Measurements from ENCODE around the gene EPG5.
"Not testable (repeated sequence)": the region's sequence is repeated elsewhere in the genome, so short reads cannot be mapped to it uniquely, and the experiment has no call there.

EPG5 gene, protein sequence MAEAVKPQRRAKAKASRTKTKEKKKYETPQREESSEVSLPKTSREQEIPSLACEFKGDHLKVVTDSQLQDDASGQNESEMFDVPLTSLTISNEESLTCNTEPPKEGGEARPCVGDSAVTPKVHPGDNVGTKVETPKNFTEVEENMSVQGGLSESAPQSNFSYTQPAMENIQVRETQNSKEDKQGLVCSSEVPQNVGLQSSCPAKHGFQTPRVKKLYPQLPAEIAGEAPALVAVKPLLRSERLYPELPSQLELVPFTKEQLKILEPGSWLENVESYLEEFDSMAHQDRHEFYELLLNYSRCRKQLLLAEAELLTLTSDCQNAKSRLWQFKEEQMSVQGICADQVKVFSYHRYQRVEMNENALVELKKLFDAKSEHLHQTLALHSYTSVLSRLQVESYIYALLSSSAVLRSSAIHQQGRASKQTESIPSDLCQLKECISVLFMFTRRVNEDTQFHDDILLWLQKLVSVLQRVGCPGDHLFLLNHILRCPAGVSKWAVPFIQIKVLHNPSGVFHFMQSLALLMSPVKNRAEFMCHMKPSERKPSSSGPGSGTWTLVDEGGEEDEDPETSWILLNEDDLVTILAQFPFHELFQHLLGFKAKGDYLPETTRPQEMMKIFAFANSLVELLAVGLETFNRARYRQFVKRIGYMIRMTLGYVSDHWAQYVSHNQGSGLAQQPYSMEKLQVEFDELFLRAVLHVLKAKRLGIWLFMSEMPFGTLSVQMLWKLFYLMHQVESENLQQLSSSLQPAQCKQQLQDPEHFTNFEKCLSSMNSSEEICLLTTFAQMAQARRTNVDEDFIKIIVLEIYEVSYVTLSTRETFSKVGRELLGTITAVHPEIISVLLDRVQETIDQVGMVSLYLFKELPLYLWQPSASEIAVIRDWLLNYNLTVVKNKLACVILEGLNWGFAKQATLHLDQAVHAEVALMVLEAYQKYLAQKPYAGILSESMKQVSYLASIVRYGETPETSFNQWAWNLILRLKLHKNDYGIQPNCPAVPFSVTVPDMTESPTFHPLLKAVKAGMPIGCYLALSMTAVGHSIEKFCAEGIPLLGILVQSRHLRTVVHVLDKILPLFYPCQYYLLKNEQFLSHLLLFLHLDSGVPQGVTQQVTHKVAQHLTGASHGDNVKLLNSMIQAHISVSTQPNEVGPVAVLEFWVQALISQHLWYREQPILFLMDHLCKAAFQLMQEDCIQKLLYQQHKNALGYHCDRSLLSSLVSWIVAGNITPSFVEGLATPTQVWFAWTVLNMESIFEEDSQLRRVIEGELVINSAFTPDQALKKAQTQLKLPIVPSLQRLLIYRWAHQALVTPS (N-terminal part only)

DNA sequence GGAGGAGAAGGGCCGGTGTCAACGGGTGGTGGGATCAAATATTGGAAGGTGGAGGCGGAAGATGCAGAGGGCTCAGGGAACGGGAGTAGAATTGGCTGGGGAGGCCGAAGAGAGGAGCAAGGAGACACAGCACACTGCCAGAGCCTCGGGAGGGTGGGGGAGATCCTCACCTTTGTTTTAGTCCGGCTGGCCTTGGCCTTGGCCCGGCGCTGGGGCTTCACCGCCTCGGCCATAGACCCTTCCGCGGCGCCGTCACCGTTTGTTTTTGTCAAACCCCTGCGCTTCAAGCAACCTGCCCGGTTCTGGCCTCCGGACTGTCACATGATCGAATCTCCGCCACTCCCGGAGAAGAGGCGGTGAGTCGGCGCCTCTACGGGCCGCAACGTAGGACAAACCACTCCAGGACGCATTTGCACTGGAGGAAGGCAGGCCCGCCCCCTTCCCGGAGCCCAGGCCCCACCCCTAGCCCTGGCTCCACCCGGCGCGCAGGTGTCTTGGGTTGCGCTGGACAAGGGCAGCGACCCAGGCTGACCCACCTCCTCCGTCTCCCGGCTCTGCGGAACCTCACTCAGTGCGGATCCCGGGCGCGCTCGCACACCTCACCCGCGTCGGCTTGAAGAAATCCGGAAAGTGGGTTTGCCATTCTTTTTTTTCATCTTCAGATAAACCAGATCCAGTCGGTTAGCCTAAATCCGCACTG, at the start of gene EPG5:
TSS of gene EPG5 (minus strand) at position 323 of the 700 bp plus-strand sequence. CDS start at position 233, 90 bp downstream.
- peak; percentile 79 to 86 for DNase-seq (ENCODE audit: low read depth in 2 of 2, low spot score in 1 of 2)

DNA sequence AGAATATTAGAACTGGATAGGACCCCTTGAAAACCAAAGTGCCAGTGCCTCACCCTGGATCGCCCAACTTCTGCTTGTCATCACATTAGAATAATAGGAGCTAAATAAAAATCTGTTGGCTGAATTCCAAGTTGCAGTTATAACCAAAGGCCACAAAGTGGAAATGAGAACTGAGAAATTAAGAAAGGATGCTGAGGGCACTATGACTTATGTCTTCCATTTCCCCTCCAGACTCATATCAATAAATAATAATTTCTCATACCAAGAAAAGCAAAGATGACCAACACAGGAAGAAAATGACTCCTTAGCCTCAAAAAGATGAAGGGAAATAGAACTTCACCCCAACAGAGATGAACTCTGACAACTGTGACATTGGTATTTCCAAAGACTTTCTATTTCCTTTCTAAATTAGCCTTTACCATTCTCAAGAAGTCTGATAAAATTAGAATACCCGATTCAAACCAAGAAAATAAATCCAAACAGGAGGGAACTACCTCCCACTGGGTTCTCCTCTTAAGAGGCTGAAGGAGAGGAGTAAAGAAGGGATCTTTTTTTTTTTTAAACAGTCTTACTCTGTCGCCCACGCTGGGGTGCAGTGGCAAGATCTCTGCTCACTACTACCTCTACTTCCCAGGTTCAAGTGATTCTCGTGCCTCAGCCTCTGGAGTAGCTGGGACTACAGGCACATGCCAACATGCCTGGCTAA, 46.5 kb upstream of the EPG5 start:
- DNase-seq (ENCODE audit: low read depth in 2 of 2, low spot score in 1 of 2): no peak

DNA sequence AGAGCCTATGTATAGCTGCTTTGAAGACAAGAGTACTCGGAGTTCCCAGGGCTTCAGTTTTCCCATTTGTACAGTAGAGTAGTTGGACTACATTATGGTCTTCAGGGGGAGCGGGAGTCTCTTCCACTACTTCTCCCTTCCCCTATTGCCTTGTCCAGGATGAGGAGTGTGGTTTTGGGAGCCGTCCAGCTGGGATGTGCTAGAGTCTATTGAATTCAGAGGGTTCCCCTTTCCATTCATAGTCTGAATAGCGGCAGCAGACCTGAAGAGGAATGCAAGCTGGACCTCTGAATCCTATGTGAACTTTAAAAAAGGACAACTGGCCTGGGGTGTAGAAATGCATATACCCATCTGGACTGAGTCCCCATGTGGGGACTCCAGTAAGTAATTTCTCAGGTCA, 43.5 kb upstream of the EPG5 start:
- DNase-seq (ENCODE audit: low read depth in 2 of 2, low spot score in 1 of 2): no peak

DNA sequence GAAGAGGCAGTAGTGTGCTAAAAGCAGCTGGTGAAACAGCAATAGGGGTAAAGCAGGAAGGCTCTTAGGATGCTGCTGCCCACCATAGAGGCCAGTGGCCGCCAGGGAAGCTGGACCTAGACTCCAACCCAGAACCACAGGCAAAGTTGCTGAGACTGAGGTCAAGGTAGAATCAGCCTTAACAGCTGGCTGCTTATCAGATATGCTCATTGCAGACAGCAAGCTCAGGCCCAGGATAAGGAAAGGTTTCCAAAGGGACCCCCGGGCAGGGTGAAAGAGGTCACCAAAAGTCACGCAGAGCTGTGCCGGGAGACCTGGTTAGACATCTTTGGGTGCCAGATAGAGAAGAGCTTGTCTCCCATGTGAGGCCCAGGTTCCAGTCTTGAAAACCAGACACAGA, 42.9 kb upstream of the EPG5 start:
- DNase-seq (ENCODE audit: low read depth in 2 of 2, low spot score in 1 of 2): no peak

DNA sequence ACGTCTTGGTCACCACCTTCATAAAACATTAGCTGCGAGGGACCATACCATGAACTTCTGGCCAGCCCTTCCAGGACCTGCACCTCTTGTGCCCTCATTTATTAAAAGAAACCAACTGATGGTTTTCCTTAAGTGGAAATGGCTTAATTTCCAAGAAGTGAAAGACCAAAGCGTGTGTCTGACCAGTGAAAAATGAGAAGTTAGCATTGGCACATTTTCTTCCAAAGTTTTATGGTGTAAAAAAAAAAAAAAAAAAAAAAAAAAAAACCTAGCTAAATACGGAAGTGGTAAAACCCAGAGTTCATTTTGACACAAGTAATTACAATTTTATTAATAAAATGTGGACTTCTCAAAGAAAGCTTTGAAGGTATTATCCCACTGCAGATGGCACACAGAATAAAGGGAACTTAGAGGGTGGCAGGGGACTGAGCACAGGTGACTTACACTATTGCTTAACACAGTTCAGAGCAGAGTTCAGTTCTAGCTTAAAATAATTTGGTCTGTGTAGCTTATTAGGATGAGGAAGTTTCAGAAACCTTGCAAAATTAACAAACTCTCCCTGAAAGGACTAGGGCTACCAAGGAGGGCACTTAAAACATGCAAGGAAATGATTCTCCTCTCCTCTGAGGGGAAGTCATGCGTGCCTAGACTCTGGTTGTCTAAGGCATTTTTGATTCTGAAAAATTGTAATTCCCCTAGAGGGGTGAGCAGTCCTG, 42.2 kb upstream of the EPG5 start:
- DNase-seq (ENCODE audit: low read depth in 2 of 2, low spot score in 1 of 2): no peak

DNA sequence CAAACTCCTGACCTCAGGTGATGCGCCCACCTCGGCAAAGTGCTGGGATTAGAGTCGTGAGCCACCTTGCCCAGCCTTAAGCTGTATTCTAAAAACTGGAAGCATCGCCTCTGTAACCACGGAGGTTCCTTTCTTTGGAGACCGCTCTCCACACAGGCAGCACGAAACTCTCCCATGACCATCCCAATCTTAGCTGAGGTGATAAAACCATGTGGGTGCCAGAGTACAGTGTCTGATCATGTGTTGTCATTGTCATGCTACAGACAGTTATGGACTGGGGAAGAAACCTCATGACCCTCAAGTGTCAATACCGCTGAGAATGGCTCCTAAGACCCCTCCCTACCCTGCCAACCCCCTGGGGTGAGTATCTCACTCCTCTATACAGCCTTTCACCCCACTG, 41.4 kb upstream of the EPG5 start:
- no peak for DNase-seq (ENCODE audit: low read depth in 2 of 2, low spot score in 1 of 2)

DNA sequence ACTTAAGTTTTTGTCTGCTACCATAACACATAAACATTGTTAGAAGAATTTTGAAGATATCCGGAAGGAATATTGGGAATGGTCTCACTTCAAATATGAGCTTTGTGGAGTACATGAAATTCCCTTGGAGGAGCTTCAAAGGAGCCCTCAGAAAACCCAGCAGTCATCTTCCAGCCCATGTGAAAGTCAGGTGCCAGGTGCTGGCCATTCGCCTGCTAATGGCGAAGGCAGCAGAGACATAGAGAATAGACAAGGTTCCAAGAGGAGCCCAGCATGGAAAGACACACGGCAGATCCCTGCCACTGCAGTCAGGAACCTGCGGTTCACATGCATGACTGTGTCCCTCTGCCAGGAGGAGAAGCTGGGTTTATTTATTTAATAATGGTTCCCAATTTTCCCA, 40.0 kb upstream of the EPG5 start:
- no peak for DNase-seq (ENCODE audit: low read depth in 2 of 2, low spot score in 1 of 2)

DNA sequence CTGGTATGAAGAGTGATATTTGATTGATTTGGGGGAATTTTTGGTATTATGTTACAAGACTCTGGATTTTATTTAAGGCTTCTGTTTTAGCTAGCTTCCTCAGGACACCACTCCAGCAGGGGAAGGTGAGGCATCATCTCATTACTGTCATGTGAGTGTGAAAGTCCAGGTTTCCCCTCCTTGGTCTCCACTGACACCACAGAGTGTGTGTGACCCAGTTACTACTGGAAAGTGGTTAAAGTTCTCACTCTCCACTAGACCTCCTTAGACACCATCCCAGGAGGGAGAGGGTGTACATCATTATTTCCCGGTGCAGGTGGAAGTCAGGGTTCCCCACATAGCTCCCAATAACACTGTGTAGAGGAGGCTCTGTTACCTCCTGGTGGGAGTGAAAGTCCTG, 35.8 kb upstream of the EPG5 start:
- no peak for DNase-seq (ENCODE audit: low read depth in 2 of 2, low spot score in 1 of 2)

DNA sequence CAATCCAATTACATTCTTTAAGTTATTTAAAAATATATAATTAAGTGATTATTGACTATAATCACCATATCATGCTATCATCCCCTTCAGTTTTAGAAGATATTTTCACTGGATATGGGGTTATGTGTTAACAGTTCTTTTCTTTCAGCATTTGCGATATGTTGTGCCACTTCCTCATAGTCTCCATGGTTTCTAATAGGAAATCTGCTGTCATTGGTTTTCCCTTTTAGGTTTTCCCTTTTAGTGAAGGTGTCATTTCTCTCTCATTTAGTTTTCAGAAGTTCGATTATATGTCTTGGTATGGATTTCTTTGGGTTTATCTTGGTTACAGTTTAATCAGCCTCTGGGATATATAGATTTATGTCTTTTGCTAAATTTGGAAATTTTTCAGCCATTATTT, 34.8 kb upstream of the EPG5 start:
- DNase-seq (ENCODE audit: low read depth in 2 of 2, low spot score in 1 of 2): no peak

DNA sequence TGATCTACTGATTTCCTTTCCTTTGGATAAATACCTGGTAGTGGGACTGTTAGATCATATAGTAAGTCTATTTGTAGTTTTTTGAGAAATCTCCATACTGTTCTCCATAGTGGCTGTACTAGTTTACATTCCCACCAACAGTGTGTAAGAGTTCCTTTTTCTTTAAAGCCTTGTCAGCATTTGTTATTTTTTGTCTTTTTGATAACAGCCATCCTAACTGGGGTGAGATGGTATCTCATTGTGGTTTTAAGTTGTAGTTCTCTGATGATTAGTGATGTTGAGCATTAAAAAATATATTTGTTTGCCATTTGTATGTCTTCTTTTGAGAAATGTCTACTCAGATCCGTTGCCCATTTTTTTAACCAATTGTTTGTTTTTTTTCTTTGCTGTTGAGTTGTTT, 33.9 kb upstream of the EPG5 start:
- DNase-seq (ENCODE audit: low read depth in 2 of 2, low spot score in 1 of 2): no peak

DNA sequence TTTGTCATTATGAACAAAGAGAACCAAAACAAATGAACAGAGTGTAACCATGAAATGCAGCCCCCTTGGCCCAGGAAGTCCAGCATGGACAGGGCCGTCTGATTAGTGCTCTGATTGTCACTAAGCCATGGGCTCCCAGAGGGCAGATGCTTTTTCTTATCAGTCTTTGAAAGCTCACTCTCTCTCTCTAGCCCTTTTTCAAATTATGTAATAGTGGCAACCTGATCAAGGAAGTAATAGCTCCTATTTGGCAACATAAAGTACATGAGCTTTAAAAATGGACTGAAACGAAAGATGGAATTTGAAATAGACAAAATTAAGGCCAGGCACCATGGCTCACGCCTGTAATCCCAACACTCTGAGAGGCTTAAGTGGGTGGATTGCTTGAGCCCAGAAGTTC, 32.4 kb upstream of the EPG5 start:
- DNase-seq (ENCODE audit: low read depth in 2 of 2, low spot score in 1 of 2): no peak

DNA sequence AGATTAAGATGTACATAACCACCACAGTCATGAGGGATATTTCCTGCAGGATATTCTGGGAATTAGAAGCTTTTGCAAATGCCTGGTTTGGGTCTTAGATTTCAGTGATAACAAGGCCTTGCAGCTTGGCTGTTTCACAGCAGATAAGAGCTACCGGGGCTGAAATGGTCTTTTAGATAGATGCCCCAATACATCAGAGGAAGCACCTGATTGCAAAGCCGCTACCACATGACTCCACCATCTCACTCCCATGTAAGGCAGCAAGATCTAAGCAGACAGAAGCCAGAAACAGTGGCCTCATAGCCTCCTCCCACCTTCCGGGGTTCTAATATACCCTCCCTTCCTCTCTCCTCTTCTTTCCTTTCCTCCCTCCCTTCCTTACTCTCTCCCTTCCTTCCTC, 31.1 kb upstream of the EPG5 start:
- DNase-seq (ENCODE audit: low read depth in 2 of 2, low spot score in 1 of 2): no peak

DNA sequence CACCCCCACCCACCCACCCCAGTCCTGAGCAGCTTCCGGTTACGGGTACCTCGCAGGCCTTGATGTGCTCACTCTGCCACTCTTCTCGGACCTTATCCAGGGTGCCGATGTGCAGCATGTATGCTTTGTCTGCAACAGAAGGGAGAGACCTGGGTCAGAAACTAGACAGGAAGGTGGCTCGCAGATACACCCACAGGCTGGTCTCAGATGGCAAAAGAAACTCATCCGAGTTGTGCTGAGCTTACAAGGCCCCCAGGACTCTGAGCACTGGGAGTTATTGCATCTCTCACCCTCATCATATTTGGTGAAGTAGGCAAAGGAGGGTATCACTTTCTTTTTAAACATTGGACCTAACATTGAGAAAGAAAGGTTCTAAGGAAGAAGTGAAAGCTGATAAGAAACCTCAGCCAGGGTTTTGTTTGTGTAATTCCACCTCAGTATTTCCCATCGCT, 30.6 kb upstream of the EPG5 start:
- DNase-seq (ENCODE audit: low read depth in 2 of 2, low spot score in 1 of 2): no peak

DNA sequence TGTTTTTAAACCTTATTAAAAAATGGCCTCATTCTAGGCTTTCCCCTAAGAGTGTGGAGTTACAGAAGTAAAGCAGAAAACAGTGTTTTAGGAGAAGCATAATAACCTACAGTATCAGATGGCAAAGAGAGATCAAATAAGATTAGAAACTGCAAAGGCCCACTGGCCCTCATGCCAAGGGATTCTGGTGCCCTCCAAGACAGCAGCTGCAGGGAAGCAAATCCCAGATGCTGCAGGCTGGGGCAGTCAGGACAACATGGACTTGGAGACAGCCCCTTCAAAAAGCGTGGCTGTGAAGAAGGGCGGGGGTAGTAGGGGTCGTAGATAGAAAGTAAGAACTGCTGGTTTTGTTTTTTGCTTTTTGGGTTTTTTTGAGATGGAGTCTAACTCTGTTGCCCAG, 28.3 kb upstream of the EPG5 start:
- DNase-seq (ENCODE audit: low read depth in 2 of 2, low spot score in 1 of 2): no peak

DNA sequence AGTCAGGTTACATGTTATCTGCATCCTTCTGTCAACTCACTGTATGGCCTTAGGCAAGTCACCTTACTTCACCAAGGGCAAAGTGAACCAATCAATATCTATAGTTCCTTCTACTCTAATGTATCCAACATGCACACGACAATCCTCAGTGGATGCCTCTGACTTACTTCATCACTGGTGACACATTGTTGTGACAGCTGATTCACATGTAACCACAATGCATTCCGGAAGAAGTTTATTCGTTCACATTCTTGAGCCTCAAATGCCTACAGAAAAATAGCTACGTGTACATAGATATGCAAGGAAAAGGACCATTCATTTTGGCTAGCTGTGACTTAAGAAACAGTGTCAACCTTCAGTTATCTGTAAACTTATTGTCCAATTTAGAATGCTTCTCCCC, 26.3 kb upstream of the EPG5 start:
- no peak for DNase-seq (ENCODE audit: low read depth in 2 of 2, low spot score in 1 of 2)

DNA sequence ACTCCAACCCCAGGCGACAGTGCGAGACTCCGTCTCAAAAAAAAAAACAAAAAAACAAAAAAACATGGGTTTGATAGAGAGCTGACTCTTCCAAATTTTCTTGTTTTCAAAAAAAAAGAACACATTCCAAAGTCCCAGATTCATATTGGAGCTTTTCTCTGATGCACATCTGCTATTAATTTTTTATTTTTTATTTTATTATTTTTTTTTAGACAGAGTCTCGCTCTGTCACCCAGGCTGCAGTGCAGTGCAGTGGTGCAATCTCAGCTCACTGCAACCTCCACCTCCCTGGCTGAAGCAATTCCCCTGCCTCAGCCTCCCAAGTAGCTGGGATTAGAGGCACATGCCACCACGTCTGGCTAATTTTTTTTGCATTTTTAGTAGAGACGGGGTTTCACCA, 25.4 kb upstream of the EPG5 start:
- not testable (repeated sequence) for DNase-seq (ENCODE audit: low read depth in 2 of 2, low spot score in 1 of 2)

DNA sequence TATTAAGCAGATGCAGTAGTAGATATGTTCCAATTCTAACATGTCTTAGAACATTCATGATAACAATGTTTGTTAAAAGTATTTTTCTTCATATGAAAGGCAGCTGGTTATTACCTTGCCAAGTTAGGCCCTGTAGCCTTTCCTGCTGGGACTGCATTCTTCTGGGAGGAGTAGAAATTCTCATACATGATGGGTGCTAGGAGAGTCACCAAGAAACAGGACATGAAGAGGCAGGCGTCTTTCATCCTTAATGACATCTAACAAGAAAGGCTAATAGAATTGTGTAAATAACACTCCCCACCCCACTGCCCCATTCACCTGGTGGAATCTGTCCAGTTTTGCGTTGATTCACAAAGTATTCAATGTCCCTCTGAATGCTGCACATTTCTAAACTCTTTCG, 24.7 kb upstream of the EPG5 start:
- no peak for DNase-seq (ENCODE audit: low read depth in 2 of 2, low spot score in 1 of 2)

DNA sequence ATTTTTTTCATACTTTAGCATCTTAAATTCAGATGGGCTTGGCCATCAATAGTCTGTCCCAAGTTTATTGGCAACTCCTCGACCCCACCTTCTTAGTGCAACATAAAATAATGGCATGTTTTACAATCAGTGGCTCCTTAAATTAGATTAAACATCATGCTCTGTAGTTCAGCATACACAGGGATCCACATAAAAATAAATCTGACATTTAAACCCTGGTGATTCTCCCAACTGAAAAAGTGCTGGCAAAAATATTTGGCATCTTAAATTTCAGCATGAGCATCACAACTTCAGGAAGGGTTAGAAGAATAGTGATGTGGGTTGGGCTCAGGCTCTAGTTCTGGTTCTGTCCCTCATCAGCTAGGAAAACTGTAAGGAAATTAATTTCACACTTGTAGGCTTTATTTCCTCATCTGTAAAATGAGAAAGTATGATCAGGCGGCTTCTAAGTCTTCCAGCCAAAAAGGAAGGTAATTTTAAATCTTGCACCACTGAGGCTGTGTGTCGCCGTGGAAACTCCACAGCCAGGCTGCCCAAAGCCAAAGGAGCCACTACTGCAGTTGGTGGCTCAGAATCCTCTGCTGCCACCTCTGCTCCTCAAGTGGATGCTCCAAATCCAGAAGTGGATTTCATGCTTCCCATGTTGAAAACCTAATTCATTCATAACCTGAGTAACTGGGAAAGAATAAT, 17.6 kb upstream of the EPG5 start:
- DNase-seq (ENCODE audit: low read depth in 2 of 2, low spot score in 1 of 2): no peak

DNA sequence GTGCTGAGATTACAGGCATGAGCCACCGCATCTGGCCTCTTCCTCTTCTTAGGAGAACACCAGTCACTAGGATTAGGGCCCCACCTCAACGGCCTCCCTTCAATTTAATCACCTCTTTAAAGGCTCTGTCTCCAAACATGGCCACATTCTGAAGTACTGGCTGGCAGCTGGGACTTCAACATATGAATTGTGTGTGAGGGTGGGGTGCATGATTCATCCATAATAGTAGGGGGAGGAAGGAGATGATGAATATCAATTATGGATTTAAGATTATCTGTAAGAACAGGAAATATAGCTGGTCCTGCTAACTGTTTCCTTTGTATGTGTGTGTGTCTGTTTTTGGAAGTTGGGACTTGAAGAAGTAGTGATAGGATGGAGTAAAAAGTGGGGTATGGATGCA, 14.7 kb upstream of the EPG5 start:
- DNase-seq (ENCODE audit: low read depth in 2 of 2, low spot score in 1 of 2): no peak

Measured in stimulated activated CD8-positive, alpha-beta memory T cell treated with anti-CD3 and anti-CD28 coated beads, Interleukin-4, amount 100 ng/mL, for 4 hours (primary cell).